Measurements from ENCODE around the gene PLA2G3.
A peak's percentile ranks its signal among the peaks of the same experiment; 100 is the strongest.

PLA2G3 gene

DNA sequence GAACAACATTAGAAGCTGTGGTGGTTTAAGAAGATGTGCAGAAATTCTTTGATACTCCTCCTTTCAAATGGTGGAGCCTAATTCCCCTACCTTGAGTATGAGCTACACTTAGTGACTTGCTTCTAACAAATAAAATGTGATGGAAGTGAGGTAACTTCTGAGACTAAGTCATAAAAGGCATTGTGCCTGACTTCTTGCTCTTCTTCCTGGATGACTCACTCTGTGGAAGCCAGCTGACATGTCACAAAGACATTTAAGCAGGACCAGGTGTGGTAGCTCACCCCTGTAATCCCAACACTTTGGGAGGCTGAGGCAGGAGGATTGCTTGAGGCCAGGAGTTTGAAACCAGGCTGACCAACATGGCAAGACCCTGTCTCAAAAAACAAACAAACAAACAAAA, 3.9 kb upstream of the PLA2G3 start:
- no peak for DNase-seq

- no peak for DNase-seq
These were observed 3.2 kb upstream of the PLA2G3 start for GRCh38 chr22:31143537-31143936.

GRCh38 chr22:31143038-31143437, 2.7 kb upstream of the PLA2G3 start:
- no peak for DNase-seq

GRCh38 chr22:31142285-31142684, 2.0 kb upstream of the PLA2G3 start:
- DNase-seq = no peak

- DNase-seq = no peak
These were observed 1.2 kb upstream of the PLA2G3 start for GRCh38 chr22:31141551-31141950.

DNA sequence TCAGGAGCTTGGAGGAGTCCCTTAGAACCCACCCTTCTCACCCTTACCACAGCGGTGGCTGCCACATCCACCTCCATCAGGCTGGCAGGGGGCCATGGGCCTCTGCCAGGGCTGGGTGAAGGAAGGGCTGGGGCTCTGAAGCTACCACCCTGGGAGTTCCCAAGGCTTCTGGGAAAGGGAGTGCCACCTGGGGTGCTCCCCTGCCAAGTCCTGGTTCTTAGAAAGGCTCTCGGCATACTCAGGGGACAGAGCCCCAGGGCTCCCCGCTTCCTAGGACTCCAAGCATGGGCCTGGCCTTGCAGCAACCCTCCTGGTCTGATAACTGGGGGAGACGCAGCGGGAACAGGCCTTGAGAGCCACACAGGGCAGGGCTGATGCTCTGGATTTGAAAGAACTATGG, 438 bp upstream of the PLA2G3 start:
- DNase-seq = no peak

GRCh38 chr22:31139066-31139465, 1.2 kb downstream of the PLA2G3 start:
- DNase-seq = no peak

DNA sequence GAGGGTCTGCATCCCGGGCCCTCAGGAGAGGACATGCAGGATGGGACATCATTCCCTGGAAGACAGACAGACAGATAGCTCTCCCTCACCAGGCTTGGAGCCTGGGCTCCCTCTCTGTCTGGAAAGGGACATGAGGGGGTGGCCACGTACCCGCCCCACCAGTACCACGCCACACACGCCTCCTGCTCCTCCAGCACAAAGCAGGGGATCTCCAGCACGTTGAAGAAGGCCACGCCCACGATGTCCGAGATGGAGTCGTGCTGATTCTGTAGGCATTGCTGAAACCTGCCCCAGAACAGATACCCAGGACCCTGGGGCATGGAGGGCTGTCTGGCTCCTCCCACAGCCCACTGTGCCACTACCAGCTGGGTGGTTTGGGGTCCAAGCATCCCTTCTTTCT, 2.2 kb downstream of the PLA2G3 start:
- DNase-seq = no peak

DNA sequence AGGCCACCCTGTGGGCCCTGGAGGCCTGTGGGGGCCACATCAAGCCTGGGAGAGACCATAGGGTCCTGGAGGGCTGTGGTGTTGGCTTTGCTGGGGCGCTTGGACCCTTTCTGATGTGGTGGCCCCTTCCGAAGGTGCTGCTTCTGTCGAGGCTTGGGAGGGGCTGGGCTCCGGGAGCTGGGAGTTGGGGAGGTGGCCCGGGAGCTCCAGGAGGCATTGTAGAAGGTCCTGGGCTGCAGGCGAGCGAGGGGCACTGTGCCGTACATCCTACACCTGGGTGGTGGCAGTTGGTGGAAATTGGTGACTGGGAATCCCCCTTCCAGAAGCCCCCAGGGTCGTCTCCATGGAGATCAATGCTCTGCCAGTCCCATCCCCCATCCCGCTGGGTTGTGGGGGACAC, 2.6 kb downstream of the PLA2G3 start:
- no peak for DNase-seq

GRCh38 chr22:31136711-31137110, 3.6 kb downstream of the PLA2G3 start:
- DNase-seq = no peak

GRCh38 chr22:31136155-31136554, 4.2 kb downstream of the PLA2G3 start:
- DNase-seq = no peak

- DNase-seq = no peak
These were observed 4.6 kb downstream of the PLA2G3 start for GRCh38 chr22:31135706-31136105.

DNA sequence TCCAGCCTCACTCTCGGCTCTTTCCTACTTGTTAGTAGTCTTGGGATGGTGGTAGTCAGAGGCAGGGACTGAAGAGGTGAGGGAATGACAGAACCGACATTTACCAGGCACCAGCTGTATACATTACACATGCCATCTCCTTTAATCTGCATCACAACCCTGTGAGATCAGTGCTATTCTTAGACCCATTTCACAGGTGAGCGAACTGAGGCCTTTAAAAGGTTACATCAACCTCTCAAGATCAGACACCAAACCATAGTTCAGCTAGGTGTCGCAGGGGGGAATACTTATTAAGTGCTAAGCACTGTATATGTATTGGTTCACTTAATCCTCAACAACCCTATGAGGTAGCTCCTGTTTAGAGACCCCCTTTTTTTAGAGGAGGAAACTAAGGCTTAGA, 5.6 kb downstream of the PLA2G3 start:
- no peak for DNase-seq

GRCh38 chr22:31133911-31134310, 6.4 kb downstream of the PLA2G3 start:
- no peak for DNase-seq

GRCh38 chr22:31130873-31131272, 9.4 kb downstream of the PLA2G3 start:
- DNase-seq = no peak

DNA sequence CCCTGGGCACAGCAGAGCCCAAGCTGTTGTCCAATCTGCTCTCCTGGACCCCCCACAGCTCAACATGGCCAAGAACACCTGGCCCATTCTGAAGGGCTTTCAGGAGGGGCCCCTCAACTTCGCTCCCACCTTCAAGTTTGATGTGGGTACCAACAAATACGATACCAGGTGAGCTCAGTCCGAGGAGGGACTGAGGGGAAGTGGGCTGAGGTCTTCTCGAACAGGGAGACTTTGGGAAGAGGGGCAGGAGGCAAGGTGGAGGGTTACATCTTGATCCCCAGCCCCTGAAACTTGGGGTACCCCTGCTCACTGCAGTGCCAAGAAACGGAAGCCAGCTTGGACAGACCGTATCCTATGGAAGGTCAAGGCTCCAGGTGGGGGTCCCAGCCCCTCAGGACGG, 12.2 kb downstream of the PLA2G3 start:
- no peak for DNase-seq

GRCh38 chr22:31127181-31127772, 13.0 kb downstream of the PLA2G3 start:
- no peak for DNase-seq

GRCh38 chr22:31126869-31127175, 13.5 kb downstream of the PLA2G3 start:
- DNase-seq = no peak

- no peak for DNase-seq
These were observed 14.0 kb downstream of the PLA2G3 start for GRCh38 chr22:31126128-31126868.

GRCh38 chr22:31125521-31126117, 14.7 kb downstream of the PLA2G3 start:
- DNase-seq = no peak

DNA sequence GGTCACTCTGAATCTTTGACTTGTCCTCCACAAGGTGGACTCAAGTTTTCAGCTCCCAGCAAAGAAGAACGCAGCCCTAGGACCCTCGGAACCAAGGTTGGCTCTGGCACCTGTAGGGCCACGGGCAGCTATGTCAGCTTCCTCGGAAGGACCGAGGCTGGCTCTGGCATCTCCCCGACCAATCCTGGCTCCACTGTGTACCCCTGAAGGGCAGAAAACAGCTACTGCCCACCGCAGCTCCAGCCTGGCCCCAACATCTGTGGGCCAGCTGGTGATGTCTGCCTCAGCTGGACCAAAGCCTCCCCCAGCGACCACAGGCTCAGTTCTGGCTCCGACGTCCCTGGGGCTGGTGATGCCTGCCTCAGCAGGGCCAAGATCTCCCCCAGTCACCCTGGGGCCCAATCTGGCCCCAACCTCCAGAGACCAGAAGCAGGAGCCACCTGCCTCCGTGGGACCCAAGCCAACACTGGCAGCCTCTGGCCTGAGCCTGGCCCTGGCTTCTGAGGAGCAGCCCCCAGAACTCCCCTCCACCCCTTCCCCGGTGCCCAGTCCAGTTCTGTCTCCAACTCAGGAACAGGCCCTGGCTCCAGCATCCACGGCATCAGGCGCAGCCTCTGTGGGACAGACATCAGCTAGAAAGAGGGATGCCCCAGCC, 15.4 kb downstream of the PLA2G3 start:
- no peak for DNase-seq

GRCh38 chr22:31124290-31124689, 16.0 kb downstream of the PLA2G3 start:
- no peak for DNase-seq

GRCh38 chr22:31123292-31123602, 17.1 kb downstream of the PLA2G3 start:
- no peak for DNase-seq

DNA sequence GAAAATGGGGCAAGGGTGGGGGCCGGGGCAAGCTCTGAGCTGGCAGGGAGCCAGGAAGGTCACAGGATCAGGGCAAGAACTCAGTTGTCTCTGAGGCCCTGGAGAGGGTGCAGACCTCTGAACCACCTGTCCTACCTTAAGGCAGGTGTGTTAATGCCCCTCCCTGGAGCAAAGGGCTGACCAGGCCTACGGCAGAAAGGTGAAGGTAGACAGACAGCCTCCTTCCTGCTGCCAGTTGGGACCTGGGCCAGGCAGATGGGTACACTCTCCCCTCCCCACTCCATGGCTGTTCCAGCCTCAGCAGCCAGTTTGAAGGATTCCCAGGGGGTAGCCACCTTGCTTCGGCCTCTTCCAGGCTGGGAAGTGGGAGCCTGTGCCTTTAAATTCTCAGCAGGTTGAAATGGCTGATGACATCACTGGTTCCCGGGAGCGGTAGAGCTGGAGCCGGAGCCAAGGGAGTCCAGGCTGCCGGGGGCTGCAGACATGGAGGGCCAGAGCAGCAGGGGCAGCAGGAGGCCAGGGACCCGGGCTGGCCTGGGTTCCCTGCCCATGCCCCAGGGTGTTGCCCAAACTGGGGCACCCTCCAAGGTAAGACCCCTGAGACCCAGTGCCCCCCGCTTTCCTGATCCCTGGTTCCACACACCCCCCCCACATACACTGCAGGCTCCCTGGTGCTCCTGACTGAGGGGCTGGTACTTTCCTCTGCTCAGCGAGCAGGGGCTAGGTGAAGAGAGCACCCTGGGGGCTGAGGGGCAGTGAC, 17.6 kb downstream of the PLA2G3 start, which contains the start of gene INPP5J:
TSS of gene INPP5J (plus strand) at position 435 of the 760 bp plus-strand sequence. CDS start at position 484, 49 bp downstream.
- peak; percentile 86 for DNase-seq
